Suprapubic skin (tissue), 3 donors: Measurements from ENCODE around the gene LMBR1.

ENCODE experiments used
- CTCF ChIP-seq, 2 donors: fragments of 200-600 bp in 1 of 2; fragments of 450-650 bp in 1 of 2; sonication (generic) in 1 of 2; IDR thresholded peaks; one replicate each; pipeline ENCODE4 v1.5.1; 2016 to 2019; ENCODE audit warnings: antibody characterized with exemption in 2 of 2, mild to moderate bottlenecking in 1 of 2, moderate library complexity in 1 of 2
- POLR2A ChIP-seq, 2 donors: fragments of 450-650 bp; IDR thresholded peaks; one replicate each; pipeline ENCODE4 v1.6.1; 2017; ENCODE audit warnings: antibody characterized with exemption in 2 of 2, mild to moderate bottlenecking in 2 of 2, moderate library complexity in 2 of 2

- TF ChIP-seq CTCF (IDR thresholded peaks at IDR 0.05) (no peak), POLR2A (IDR thresholded peaks at IDR 0.05) (no peak)
Measured at GRCh38 chr7:156918635-156919034, 25.7 kb upstream of the LMBR1 start.
